GM19324 (cell line): ENCODE measurements around the gene PSME2.

ENCODE experiments used
- ATAC-seq: cut with Tn5 transposase; IDR thresholded peaks from one replicate; pipeline ENCODE4 v1.9.1; 2021; ENCODE audit warnings: mild to moderate bottlenecking, moderate library complexity; ENCODE audit not compliant: unreplicated experiment, low FRiP score

The PSME2 gene

DNA sequence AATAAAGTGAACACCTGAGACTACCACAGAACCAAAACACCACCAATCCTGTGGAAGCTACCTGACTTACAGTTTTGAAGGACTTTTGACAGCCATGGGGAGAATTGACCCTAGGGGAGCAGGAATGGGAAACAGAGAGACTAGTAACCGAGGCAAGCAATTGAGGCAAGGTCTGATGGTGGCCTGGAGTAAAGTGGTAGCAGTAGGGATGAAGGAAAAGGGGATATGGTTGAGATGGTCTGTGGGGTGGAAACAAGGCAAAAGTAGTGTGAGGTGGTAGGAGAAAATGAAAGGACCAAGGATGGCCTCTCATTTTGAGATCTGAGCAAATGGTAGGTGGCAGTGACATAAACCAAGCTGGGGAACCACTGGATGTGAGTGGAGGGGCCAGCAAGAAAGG is 10.4 kb upstream of the PSME2 start:
- ATAC-seq, result no peak

DNA sequence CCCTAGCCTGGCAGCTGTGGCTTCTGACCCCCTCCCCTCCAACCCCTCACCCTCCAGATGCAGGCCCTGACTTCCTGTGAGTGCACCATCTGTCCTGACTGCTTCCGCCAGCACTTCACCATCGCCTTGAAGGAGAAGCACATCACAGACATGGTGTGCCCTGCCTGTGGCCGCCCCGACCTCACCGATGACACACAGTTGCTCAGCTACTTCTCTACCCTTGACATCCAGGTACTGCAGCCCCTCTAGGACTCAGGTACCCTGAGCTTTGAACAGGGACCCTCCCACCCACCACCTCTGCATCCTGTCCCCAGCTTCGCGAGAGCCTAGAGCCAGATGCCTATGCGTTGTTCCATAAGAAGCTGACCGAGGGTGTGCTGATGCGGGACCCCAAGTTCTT is 8.7 kb upstream of the PSME2 start:
- ATAC-seq, result no peak

DNA sequence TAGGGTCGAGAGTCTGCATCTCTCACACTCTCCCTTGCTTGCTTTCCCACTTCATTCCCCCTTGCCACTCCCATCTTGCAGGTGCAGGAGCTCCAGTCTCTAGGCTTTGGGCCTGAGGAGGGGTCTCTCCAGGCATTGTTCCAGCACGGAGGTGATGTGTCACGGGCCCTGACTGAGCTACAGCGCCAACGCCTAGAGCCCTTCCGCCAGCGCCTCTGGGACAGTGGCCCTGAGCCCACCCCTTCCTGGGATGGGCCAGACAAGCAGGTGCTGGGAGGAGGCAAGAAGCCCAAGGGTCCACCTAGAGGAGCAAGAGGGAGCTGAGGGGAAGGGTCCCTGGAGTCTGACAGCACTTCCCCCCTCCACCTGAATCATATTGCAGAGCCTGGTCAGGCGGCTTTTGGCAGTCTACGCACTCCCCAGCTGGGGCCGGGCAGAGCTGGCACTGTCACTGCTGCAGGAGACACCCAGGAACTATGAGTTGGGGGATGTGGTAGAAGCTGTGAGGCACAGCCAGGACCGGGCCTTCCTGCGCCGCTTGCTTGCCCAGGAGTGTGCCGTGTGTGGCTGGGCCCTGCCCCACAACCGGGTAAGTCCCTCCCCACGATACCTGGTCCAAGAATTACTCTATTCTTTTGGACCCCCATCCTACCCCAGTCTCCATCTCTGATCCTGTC is 5.1 kb upstream of the PSME2 start:
- ATAC-seq, result no peak

- no peak for ATAC-seq
Observed at GRCh38 chr14:24150993-24151392, 4.6 kb upstream of the PSME2 start.

DNA sequence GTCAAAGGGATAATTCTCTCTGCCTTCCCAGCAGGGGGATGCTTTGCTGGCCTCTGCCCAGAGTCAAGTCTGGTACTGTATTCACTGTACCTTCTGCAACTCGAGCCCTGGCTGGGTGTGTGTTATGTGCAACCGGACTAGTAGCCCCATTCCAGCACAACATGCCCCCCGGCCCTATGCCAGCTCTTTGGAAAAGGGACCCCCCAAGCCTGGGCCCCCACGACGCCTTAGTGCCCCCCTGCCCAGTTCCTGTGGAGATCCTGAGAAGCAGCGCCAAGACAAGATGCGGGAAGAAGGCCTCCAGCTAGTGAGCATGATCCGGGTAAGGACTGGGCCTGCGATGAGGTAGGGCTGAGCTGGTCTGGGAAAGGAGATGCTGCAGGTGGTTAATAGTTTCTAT is 4.2 kb upstream of the PSME2 start:
- no peak for ATAC-seq

GRCh38 chr14:24150061-24150460 is 3.7 kb upstream of the PSME2 start:
- ATAC-seq, result no peak

DNA sequence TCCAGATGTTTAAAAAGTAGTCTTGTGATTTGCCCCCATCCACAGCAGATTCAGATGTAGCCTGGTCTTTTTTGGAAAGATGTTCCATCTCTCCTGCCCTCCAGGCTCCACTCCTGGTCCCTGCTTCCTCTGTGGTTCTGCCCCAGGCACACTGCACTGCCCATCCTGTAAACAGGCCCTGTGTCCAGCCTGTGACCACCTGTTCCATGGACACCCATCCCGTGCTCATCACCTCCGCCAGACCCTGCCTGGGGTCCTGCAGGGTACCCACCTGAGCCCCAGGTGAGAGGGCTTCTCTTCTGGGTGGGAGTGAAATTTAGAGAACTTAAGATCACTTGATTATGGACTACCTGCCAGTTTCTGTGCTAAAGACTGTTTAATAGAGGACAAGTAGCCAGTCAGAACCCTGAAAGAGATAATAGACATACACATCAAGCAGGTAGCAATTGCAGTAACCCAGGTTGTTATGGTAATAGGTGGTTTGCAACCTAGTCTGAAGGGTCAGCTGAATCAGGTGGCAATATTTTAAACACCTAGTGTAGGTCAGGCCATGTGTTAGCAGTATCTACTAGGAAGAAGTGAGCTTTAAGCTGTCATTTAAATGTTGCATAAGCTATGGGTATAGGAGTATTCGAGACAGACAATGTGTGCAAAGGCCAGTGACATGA is 3.0 kb upstream of the PSME2 start:
- no peak for ATAC-seq

GRCh38 chr14:24147761-24148428 is 1.5 kb upstream of the PSME2 start:
- peak; percentile 0 for ATAC-seq

GRCh38 chr14:24146978-24147760 is 759 bp upstream of the PSME2 start, which contains the start of gene RNF31:
RNF31 (plus strand) TSS chr14:24147498; CDS start chr14:24147699, 201 bp downstream.
- ATAC-seq, result peak; percentile 85

DNA sequence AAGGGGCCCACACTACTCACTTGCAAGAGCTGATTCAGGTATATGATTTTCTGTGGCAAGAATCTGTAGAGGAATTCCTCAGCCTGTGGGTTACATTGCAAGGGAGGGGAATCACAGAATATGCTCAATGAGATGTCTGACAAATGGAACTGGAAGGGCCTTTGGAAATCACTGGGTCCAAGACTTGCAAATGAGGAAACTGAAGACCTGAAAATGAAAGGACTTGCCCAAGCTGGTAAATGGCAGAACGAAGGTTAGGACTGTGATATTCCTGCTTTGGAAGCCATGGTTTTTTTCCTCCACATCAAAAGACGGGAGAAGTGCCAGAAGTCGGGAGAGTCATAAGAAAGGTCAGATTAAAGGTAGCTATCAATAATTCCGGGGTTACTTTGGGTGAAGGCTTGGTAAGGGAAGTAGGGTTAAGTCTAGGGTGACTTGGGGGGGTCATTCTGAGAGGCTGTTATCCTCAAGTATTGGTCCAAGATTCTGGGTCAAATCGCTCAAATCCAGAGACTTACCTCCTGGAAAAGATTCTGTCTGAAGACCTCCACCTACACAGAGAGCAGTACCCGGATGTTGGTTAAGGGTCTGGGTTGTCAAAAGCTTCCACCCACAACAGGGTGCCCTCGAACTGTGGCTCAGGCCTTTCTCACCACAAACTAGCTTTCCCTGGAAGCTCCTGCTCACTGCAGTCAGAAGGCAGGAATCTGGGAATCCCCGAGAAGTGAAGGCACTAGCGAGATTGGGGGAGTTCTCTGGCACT is 539 bp downstream of the PSME2 start:
- no peak for ATAC-seq

DNA sequence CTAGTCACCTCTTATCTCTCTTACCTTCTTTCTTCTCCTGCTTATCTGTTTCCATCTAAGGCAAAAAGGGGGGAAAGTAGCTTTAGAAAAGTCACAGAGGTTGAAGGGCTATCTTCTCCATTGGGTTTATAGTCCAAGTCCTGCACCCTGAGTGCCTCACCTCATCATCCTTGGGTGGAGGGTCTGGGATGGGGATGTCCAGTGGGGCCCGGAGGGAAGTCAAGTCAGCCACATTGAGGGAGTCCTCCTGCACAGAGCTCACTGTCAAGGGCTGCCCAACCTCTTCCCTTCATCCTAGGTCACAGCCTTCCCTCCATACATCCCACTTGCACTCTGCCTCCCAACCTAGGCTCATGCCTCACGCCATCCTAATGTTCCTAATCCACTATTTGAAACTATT is 1.2 kb downstream of the PSME2 start:
- ATAC-seq, result no peak

GRCh38 chr14:24144451-24144850 is 2.0 kb downstream of the PSME2 start:
- ATAC-seq, result no peak

DNA sequence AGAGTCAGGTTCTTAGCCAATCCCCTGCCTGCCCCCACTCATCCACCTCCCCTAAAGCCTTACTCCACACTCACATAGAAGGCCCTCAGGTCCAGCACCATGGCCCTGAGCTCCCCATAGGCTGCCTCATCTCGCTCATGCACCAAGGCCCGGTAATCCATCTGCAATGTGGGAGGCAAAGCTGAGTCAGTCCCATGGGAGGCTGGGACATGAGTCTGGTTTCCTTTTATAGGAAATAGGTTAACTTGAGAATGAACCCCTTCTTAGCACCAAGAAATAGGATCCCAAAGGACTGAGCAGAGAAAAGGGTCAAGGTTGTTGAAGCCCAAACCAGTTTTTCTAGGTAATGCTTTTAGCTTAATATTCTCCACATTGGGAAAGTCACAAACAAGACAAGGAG is 2.9 kb downstream of the PSME2 start:
- ATAC-seq, result no peak

GRCh38 chr14:24141097-24141880 is 5.1 kb downstream of the PSME2 start, which contains the start of gene EMC9:
EMC9 (minus strand) TSS chr14:24141591; CDS start chr14:24141304, 287 bp downstream.
- ATAC-seq, result peak; percentile 89

- no peak for ATAC-seq
Observed at GRCh38 chr14:24139272-24139934, 7.0 kb downstream of the PSME2 start.

GRCh38 chr14:24138396-24139271 is 7.8 kb downstream of the PSME2 start:
- ATAC-seq, result no peak

DNA sequence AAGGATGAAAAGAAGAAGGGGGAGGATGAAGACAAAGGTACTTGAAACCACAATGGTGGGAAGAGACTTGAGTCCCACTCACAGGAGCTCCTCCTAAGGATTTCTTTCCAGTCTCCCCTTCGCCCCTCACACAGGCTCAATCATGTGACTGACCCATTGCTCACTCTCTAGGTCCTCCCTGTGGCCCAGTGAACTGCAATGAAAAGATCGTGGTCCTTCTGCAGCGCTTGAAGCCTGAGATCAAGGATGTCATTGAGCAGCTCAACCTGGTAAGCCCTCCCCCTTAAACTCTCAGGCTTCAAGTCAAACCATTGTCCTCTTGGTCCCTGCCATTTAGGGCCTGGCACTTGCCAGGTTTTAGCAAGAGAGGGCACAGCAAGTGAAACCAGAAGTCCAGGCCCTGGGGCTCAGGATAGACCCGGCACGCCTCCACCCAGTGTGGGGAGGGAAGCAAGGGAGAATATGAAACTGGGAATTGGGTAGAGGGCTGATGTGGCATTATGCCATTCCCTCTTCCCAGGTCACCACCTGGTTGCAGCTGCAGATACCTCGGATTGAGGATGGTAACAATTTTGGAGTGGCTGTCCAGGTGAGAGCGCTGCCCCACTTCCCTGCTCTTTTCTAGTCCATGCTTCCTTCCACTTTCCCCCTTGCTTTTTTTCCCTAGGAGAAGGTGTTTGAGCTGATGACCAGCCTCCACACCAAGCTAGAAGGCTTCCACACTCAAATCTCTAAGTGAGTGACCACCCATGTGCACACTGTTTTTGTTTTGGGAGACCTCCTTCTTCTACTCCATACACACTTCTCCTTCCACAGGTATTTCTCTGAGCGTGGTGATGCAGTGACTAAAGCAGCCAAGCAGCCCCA is 8.6 kb downstream of the PSME2 start:
- no peak for ATAC-seq
